Raji (cell line): ENCODE results near the gene NFIA.

Source experiments
- POLR2A ChIP-seq: IDR thresholded peaks from 2 replicates; pipeline ENCODE4 v1.6.1; 2011; ENCODE audit warnings: low read depth, low read length, control low read depth; ENCODE audit not compliant: insufficient read depth

The NFIA gene

GRCh38 chr1:61432616-61433388, 350.4 kb downstream of the NFIA start:
- no peak for TF ChIP-seq POLR2A

- no peak for TF ChIP-seq POLR2A
Measured at GRCh38 chr1:61433646-61434045, 351.3 kb downstream of the NFIA start.

GRCh38 chr1:61434276-61434675, 351.9 kb downstream of the NFIA start:
- no peak for TF ChIP-seq POLR2A

- TF ChIP-seq POLR2A = no peak
Measured at GRCh38 chr1:61435226-61435625, 352.9 kb downstream of the NFIA start.

- TF ChIP-seq POLR2A = no peak
Measured at GRCh38 chr1:61436016-61436415, 353.7 kb downstream of the NFIA start.

GRCh38 chr1:61436491-61437120, 354.2 kb downstream of the NFIA start:
- no peak for TF ChIP-seq POLR2A

GRCh38 chr1:61439234-61439633, 356.9 kb downstream of the NFIA start:
- no peak for TF ChIP-seq POLR2A

GRCh38 chr1:61441723-61442262, 359.4 kb downstream of the NFIA start:
- TF ChIP-seq POLR2A = no peak

GRCh38 chr1:61442544-61442943, 360.2 kb downstream of the NFIA start:
- TF ChIP-seq POLR2A = no peak

- no peak for TF ChIP-seq POLR2A
Measured at GRCh38 chr1:61444288-61444687, 361.9 kb downstream of the NFIA start.

- no peak for TF ChIP-seq POLR2A
Measured at GRCh38 chr1:61445269-61445825, 363.0 kb downstream of the NFIA start.

GRCh38 chr1:61446531-61446991, 364.2 kb downstream of the NFIA start:
- TF ChIP-seq POLR2A = no peak

- TF ChIP-seq POLR2A = no peak
Measured at GRCh38 chr1:61447106-61447967, 365.0 kb downstream of the NFIA start.

- TF ChIP-seq POLR2A = no peak
Measured at GRCh38 chr1:61447968-61448430, 365.6 kb downstream of the NFIA start.

- no peak for TF ChIP-seq POLR2A
Measured at GRCh38 chr1:61448914-61449313, 366.6 kb downstream of the NFIA start.
